Psoas muscle (tissue), 8 donors: Measurements from ENCODE around the gene ZNF324. TPM values are rescaled to one million over a fixed set of nuclear protein-coding genes. Genes with fewer than 3 reads are reported as not detected.
"Not testable (repeated sequence)": the region's sequence is repeated elsewhere in the genome, so short reads cannot be mapped to it uniquely, and the experiment has no call there.

Experiments
- ATAC-seq, 4 donors: fragments of 200-7000 bp; cut with Tn5 transposase; one replicate each; pipeline ENCODE4 v1.9.1; 2020; ENCODE audit warnings: moderate library complexity in 3 of 4, mild to moderate bottlenecking in 2 of 4
- DNase-seq, 2 donors: peaks; one replicate each; pipeline ENCODE4 v3.0.0-alpha.2; 2020
- H3K27ac ChIP-seq: fragments of 200-600 bp; one replicate; pipeline ENCODE4 v1.8.0; 2022
- H3K27me3 ChIP-seq, 3 donors: fragments of 200-600 bp in 1 of 3; one replicate each; pipeline versions ENCODE4 v1.6.1 to v1.8.0; 2013 to 2022; ENCODE audit warnings: low read length in 2 of 3, mild to moderate bottlenecking in 2 of 3, moderate library complexity in 1 of 3; ENCODE audit not compliant: insufficient read depth in 3 of 3
- H3K36me3 ChIP-seq, 2 donors: fragments of 200-600 bp in 1 of 2; one replicate each; pipeline versions ENCODE4 v1.6.1 to v1.8.0; 2013 to 2022; ENCODE audit warnings: low read depth in 1 of 2, mild to moderate bottlenecking in 1 of 2, moderate library complexity in 1 of 2; ENCODE audit not compliant: insufficient read depth in 1 of 2
- H3K4me1 ChIP-seq: fragments of 200-600 bp; one replicate; pipeline ENCODE4 v1.8.0; 2022
- H3K4me3 ChIP-seq: fragments of 200-600 bp; one replicate; pipeline ENCODE4 v1.8.0; 2022; ENCODE audit warnings: mild to moderate bottlenecking
- H3K9me3 ChIP-seq: fragments of 200-600 bp; one replicate; pipeline ENCODE4 v1.8.0; 2022
- WGBS, 3 donors: extraction: QIAGEN DNeasy Blood & Tissue Kit; methylation state at CpG; one replicate each; pipeline versions ENCODE4 v1.1.6 to v1.1.7; 2013; 5-methylcytosine and 5-hydroxymethylcytosine counted together
- intact Hi-C, 2 donors: fragments of 100-400 bp; cut with DNase I; formaldehyde crosslinking; loops; one replicate each; pipeline versions ENCODE4 v1.11.0 to v1.14.2; 2022
- polyA plus RNA-seq, 3 donors: library from polyadenylated mRNA; stranded (reverse); fragments of 200-250 nt; gene quantifications; one replicate each; pipeline ENCODE4 v1.2.3, GENCODE V29; 2013
- total RNA-seq, 4 donors: library from RNA; stranded (reverse); fragmentation: NEBNext Ultra II Directional in 2 of 4; extraction: Animal tissue kit (Norgen Biotek cat#: 25700) in 2 of 4; gene quantifications; one replicate each; pipeline versions ENCODE4 v1.2.1 to v1.2.4, GENCODE V29; 2021 to 2023
- TF ChIP-seq, protein P1 (sequence below): fragments of 200-600 bp; IDR thresholded peaks from one replicate; pipeline ENCODE4 v1.8.0; 2022; ENCODE audit warnings: antibody characterized with exemption
- donor health status: healthy with polysubstance abuse.
- donor health status: DM: no; HTN: no; CAD: no; lungs with moderate emphysema.
- donor health status: Bipolar disorder and iron deficiency.
- donor health status: healthy.
- donor health status: DM: yes; HTN: yes; CAD: no.
- donor health status: DM: no; HTN: no; CAD: no.
- donor health status: DM: no; HTN: no; CAD: no.
- donor health status: DM: yes; HTN: yes; CAD: no.

The ZNF324 gene
- total and polyA plus RNA-seq, 7 donors: 2.1 to 7.2 (median 4.3) TPM

DNA sequence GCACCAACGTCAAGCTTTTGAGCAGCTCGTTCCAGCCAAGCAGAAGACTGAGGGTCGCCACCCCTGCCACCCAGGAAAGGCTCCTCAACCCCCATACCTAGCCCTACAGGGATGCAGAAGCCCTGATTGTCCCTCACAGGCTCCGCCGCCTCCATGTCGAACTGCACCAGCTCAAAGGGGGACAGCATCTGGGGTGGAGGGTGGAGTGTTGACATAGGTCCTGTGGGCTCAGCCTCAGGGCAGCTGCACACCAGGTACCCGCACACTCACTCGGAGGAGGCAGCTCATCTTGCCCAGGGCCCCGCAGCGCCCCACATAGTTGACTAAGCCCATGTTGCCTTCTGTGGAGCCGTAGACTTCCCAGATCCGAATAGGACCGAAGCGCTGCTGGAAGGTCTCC is 33.4 kb downstream of the ZNF324 start:
- 86 to 92% (median 89%) methylated on average over 14 of the region's 14 CpGs for WGBS, 3 donors
- no peak overlapping the region for H3K27ac ChIP-seq
- no peak for ATAC-seq

DNA sequence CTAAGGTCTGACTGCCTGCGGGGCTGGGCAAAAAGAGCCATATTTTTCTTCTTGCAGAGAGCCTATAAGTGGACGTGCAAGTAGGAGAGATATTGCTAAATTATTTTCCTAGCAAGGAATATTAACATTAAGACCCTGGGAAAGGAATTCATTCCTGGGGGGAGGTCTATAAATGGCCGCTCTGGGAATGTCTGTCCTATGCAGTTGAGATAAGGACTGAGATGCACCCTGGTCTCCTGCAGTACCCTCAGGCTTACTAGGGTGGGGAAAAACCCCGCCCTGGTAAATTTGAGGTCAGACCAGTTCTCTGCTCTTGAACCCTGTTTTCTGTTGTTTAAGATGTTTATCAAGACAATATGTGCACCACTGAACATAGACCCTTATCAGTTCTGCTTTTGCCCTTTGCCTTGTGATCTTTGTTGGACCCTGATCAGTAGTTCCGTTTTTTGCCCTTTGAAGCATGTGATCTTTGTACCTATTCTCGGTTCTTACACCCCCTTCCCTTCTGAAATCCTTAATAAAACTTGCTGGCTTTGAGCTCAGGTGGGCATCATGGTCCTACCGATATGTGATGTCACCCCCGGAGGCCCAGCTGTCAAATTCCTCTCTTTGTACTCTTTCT is 40.8 kb downstream of the ZNF324 start:
- H3K4me1 ChIP-seq: not testable (repeated sequence)
- 70 to 84% (median 72%) methylated on average over 7 to 8 of the region's 8 CpGs for WGBS, 3 donors

More for the DNA sequence above, 33.4 kb downstream of the ZNF324 start:
- Histone ChIP-seq H3K4me1 (peaks cover 19% of the 10 kb centered on the region), H3K4me3 (peak overlapping the region; percentile 68), H3K36me3 (no peaks in the 10 kb centered on the region), H3K9me3 (no peaks in the 10 kb centered on the region), H3K27me3 (no peaks in the 10 kb centered on the region)
- TF ChIP-seq, protein P1, sequence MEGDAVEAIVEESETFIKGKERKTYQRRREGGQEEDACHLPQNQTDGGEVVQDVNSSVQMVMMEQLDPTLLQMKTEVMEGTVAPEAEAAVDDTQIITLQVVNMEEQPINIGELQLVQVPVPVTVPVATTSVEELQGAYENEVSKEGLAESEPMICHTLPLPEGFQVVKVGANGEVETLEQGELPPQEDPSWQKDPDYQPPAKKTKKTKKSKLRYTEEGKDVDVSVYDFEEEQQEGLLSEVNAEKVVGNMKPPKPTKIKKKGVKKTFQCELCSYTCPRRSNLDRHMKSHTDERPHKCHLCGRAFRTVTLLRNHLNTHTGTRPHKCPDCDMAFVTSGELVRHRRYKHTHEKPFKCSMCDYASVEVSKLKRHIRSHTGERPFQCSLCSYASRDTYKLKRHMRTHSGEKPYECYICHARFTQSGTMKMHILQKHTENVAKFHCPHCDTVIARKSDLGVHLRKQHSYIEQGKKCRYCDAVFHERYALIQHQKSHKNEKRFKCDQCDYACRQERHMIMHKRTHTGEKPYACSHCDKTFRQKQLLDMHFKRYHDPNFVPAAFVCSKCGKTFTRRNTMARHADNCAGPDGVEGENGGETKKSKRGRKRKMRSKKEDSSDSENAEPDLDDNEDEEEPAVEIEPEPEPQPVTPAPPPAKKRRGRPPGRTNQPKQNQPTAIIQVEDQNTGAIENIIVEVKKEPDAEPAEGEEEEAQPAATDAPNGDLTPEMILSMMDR: no peak
- intact Hi-C loops: no loop called here
- no peak for DNase-seq

DNA sequence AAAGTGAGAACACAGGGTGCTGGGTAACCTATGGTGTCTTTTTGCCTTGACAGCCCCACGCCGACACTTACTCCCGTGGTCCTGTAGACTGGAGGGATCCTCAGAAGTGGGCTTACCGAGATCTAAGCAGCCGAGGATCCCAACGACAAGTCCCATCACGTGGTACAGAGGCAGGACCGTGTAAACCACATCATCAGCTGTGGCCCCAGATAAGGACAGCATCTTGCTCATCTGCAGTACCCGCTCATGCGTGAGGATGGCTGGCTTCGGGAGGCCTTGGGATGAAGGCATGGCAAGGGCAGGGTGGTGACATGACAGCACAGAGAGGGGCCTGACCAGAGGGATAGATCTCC is 42.8 kb downstream of the ZNF324 start:
- Histone ChIP-seq H3K9me3 (no peaks in the 10 kb centered on the region), H3K4me3 (no peak overlapping the region), H3K4me1 (peaks cover 4% of the 10 kb centered on the region), H3K27ac (no peak overlapping the region), H3K27me3 (no peaks in the 10 kb centered on the region), H3K36me3 (no peaks in the 10 kb centered on the region)
- intact Hi-C loops: no loop called here
- no peak for DNase-seq
- no peak for ATAC-seq
- WGBS, 3 donors: 82 to 86% (median 82%) methylated on average over 11 of the region's 11 CpGs
- TF ChIP-seq, protein P1: no peak

More for the DNA sequence above, 40.8 kb downstream of the ZNF324 start:
- intact Hi-C loops, H3K27me3 ChIP-seq, DNase-seq, H3K27ac ChIP-seq, ATAC-seq, H3K4me3 ChIP-seq, H3K36me3 ChIP-seq, H3K9me3 ChIP-seq: not testable (repeated sequence)

DNA sequence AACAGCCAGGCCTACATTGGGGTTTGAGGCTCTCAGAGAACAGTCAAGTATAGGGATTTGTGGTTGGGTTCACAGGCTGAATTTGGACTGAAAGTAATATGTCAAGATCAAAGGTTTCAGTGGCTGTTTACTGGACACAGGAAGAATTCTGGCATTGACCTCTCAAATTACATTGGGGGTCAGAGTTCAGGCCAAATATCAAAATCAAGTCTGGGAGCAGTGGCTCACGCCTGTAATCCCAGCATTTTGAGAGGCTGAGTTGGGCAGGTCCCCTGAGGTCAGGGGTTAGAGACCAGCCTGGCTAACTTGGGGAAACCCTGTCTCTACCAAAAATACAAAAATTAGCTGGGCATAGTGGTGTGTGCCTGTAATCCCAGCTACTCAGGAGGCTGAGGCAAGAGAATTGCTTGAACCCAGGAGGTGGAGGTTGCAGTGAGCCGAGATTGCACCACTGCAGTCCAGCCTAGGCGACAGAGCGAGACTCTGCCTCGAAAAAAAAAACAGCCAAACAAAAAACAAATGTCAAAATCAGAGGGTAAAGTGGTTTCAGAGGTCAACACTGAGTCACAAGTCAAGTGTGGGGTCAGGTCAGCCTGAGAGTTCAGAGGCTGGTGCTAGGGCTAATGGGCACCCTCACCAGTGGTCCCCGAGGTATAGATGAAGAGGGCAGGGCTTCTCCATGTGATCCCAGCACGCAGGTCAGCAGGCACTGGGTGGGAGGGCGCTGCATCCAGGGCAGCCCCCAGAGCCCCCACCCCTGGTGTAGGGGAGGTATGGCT is 43.4 kb downstream of the ZNF324 start:
- Histone ChIP-seq H3K27ac (no peak overlapping the region), H3K4me1 (peaks cover 6% of the 10 kb centered on the region), H3K9me3 (no peaks in the 10 kb centered on the region), H3K4me3 (no peak overlapping the region), H3K27me3 (no peaks in the 10 kb centered on the region), H3K36me3 (no peaks in the 10 kb centered on the region)
- intact Hi-C loops: no loop called here
- TF ChIP-seq, protein P1: no peak
- DNase-seq (no peak), ATAC-seq (no peak)
- WGBS, 3 donors: 74 to 77% (median 77%) methylated on average over 8 of the region's 8 CpGs

DNA sequence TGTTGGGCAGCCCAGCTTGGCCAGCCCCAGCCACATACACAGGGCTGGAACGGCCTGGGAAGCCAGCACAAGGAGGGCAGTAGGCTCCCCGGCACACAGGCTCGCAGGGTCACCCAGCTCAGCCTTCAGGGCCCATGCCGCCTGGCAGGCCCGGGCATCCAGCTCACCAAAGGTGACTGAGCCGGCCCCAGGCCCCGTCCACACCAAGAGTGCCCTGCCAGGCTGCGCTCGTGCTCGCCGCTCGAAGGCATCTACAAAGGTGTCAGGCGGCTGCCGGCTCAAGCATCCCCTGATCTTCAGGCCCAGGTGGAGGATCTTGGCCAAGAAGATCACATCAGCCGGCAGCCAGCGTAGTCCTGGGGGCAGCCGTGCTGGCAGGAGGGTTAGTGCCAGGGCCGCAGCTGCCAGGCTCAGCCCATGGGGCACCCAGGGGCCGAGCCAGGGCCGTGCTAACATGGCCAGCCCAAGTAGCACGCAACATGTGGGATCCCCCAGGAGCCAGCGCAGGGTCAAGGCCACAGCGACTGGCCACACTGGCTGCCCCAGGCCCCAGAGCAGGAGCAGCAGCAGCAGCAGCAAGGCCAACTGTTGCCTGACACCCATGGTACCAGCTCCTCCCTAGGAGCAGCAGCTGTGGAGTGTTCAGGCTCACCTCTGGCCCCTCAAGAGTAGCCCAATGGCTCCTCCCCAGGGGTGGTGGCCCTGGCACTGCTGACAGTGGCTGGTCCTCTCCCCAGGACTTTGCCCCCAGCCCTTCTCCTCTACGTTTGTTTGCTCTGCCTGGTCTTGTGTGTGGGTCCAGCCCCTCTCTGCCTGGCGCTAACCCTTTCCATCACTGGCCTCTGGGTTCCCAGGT is 44.7 kb downstream of the ZNF324 start, which contains the start of gene SLC27A5:
Gene SLC27A5, minus strand, starts transcription at position 640 of the 856 bp plus-strand sequence. Its CDS starts 37 bp downstream, at position 603.
- 70 to 77% (median 71%) methylated on average over 25 of the region's 25 CpGs for WGBS, 3 donors
- intact Hi-C loops: no loop called here
- TF ChIP-seq, protein P1: no peak
- no peak for DNase-seq
- no peak within 1 kb of the TSS for H3K27ac ChIP-seq
- no peaks in the 10 kb centered on the region for H3K27me3 ChIP-seq
- no peaks in the 10 kb centered on the region for H3K9me3 ChIP-seq
- ATAC-seq: no peak
- H3K4me3 ChIP-seq: no peak within 1 kb of the TSS
- H3K4me1 ChIP-seq: peaks cover 16% of the 10 kb centered on the region
- H3K36me3 ChIP-seq: peaks cover 0 to 10% of the 10 kb centered on the region in 2 donors
